ENCODE measurements around the gene SLC39A1. TPM values are rescaled to one million over a fixed set of nuclear protein-coding genes. Genes with fewer than 3 reads are reported as not detected.
A peak's percentile ranks its signal among the peaks of the same experiment; 100 is the strongest.

SLC39A1 gene
- total RNA-seq, 1 donor from 2014 or later, result 45.8 TPM

DNA sequence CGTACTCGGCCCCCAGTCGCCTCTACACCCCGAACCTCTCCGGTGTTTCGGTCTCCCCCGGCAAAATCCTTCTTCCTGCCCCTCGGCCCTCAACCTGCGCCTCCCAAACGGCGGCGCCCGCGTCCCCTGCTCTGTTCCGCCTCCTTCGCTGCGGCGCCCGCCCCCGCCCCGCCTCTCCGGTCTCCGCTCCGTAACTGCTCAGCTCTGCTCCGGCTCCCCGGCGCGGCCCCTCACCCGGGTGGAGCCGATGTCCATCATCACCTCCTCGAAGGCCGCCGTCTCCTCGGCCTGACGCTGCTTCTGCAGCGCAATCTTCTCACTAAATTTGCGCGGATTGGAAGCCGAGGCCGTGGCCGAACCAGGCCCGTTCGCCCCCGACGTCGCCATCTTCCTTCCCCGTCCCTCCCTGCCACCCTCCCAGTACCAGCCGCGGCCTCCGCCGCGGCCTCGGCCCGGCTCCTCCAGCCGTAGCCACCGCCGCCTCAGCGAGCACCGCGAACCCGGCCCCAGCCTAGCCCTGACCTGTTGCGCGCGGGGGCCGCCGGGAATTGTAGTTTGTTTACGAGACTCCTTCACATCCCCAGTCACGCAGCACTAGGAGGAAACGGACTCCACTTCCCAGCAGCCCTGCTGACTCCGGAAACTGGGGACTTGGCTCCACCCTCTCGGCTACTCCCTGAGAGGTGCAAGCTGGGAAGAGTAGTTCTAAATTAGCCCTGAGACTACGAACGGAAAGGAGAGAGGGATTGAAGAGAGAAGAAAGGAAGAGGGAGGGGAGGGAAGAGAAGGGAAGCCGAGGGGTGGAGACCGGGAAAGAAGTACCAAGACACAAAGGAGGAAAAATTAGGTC, 5.0 kb downstream of the SLC39A1 start, which contains the start of gene CRTC2:
TSS of gene CRTC2 (minus strand) at position 502 of the 850 bp plus-strand sequence. CDS start at position 387, 115 bp downstream.
- intact Hi-C loops (cut with micrococcal nuclease), result no loop called here
- DNase-seq, result peak; percentile 99
- peak; percentile 86 for ATAC-seq

DNA sequence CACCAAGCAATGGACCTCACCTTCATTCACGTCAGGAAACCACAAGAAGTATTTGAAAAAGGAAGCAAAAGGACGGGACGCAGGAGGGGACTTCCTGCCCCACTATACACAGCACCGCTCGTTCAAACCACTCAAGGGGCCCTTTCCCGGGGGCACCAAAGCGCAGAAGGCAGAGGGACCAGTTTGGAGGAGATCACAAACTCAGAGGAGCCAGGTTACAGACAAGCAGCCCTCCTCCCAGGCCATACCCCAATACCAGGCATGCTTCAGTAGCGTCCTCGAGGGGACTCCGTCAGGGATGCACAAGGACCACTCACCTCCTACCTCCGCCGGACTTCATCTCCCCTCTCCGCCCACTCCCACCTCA, 5.6 kb downstream of the SLC39A1 start:
- peak; percentile 1 for ATAC-seq
- DNase-seq, result no peak
- intact Hi-C loops (cut with micrococcal nuclease), result no loop called here

GRCh38 chr1:153956997-153957715, 6.2 kb downstream of the SLC39A1 start:
- DNase-seq, result no peak
- intact Hi-C loops (cut with micrococcal nuclease), result no loop called here
- no peak for ATAC-seq

DNA sequence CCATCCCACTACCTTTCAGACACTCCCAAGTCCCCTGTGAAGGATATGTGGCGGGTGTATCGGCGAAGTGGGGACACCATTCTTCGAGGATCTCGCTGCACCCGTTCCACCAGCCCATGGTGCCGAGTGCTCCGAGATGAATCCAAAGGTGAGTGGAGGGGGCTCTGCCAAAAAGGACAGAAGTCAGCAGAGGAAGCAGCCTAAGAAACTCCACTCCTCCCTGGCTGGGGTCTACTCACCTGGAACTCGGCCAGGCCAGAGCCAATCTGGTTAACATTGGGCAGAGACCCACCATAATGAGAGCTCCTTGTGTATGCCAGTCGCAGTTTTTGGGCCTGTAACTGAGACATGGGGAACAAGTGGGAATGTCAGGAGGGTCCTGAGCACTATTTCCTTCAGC, 8.5 kb downstream of the SLC39A1 start:
- no peak for DNase-seq
- ATAC-seq, result no peak
- intact Hi-C loops (cut with micrococcal nuclease), result no loop called here

- no peak for ATAC-seq
- intact Hi-C loops (cut with micrococcal nuclease), result no loop called here
- no peak for DNase-seq
Measured at GRCh38 chr1:153953859-153954365, 9.4 kb downstream of the SLC39A1 start.

- DNase-seq (peak; percentile 26), ATAC-seq (no peak)
- intact Hi-C loops (cut with micrococcal nuclease), result no loop called here
Measured at GRCh38 chr1:153951801-153952200, 11.5 kb downstream of the SLC39A1 start.

DNA sequence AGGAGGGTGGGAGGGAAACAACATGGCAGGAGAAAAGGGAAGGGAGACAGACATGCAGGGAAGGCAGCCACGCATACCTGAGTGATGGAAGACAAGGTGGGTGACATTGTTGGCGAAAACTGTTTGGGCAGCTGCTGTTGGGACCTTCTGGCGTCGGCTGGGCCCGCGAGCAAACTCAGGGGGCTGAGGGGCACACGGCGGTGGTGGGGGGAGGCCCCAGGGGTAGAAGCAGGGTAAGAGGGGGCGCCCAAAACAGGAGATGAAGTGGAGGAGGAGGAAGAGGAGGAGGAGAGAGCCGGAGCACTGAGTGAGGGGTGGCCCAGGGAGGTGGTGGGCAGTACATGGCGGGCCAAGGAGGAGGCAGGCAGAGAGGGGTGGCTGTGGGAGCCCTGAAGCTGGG, 12.2 kb downstream of the SLC39A1 start:
- intact Hi-C loops (cut with micrococcal nuclease), result no loop called here
- DNase-seq (peak; percentile 10), ATAC-seq (no peak)

DNA sequence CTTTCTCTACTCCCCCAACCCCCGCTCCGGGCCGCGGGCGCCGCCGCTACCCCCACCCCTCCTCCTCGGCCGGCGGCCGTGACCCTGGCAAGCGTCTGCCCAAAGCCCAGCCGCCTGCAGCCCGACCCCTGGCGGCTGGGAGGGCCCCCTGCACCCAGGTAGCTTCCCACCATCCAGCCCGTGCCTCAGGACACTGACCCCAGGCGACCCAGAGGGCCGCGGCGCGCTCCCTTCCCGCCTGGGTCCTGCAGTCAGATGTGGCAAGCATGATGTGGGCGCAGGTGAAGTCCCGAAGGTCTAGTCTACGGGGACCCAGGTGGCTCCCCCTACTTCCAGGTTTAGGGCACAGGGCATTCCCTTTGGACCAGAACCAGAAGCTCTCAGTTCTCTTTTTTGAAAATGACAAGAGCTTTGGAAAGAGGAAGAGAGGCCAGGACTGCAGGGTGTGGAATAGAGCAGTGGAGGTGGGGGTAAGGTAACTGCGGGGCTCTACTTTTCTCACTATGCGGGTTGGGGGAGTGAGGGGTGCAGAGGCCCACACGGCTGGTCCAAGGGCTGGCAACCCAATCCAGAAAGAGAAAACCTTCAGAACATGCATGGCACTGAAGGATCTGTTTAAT, 16.6 kb downstream of the SLC39A1 start, which contains the start of gene DENND4B:
TSS of gene DENND4B (minus strand) at position 97 of the 620 bp plus-strand sequence. CDS start 2,344 bp downstream, outside the sequence.
- intact Hi-C loops (cut with micrococcal nuclease), result no loop called here
- DNase-seq, result peak; percentile 91
- peak; percentile 78 for ATAC-seq

GRCh38 chr1:153945795-153946621, 17.3 kb downstream of the SLC39A1 start:
- intact Hi-C loops (cut with micrococcal nuclease), result no loop called here
- DNase-seq, result peak; percentile 94
- peak; percentile 84 for ATAC-seq

DNA sequence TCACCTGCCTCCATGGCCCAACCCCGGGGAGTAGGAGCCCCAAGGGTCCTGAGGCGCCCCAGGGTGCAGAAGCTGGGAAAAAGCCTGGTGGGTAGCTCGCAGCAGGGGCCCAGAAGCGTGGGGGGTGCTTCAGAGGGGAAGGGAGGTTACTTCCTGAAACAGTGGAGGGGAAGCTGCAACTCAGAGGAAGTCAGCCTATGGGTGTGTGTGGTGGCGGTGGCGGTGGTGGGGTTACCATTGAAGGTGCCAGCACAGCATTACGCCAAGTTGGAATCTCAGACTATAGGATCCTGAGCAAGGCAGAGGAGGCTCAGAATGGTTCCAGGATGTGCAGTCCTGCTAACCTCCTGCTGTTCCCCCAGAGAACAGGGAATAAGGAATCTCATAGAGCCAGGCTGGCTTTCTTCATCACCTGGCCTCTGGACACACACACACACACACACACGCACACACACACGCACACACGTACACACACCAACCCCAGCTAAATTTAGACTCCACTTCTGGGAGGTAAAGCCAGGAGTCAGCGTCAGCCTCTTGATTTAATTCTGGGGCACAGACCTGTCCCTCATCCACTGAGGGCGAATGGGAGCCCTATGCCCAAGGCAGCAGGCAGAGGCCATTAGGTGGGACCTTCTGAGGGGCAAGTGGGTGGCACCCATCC, 18.1 kb downstream of the SLC39A1 start:
- ATAC-seq (peak; percentile 70), DNase-seq (peak; percentile 81)
- intact Hi-C loops (cut with micrococcal nuclease), result no loop called here

DNA sequence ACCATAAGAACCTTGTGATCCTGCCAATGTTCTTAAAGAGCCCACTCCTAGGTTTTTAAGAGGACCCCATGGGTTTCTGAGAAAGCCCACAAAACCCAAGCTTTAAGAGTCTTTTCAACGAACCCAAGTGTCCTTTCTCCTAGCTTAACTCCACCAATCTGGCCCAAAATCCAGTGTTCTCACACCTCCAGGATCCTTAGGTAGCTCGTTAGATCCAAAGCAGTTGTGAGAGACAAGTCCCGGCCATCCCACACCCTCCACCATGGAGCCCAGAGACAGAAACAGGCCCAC, 18.6 kb downstream of the SLC39A1 start:
- DNase-seq (no peak), ATAC-seq (no peak)
- intact Hi-C loops (cut with micrococcal nuclease), result no loop called here

GRCh38 chr1:153944005-153944826, 19.1 kb downstream of the SLC39A1 start:
- intact Hi-C loops (cut with micrococcal nuclease), result no loop called here
- ATAC-seq (no peak), DNase-seq (peak; percentile 35)

DNA sequence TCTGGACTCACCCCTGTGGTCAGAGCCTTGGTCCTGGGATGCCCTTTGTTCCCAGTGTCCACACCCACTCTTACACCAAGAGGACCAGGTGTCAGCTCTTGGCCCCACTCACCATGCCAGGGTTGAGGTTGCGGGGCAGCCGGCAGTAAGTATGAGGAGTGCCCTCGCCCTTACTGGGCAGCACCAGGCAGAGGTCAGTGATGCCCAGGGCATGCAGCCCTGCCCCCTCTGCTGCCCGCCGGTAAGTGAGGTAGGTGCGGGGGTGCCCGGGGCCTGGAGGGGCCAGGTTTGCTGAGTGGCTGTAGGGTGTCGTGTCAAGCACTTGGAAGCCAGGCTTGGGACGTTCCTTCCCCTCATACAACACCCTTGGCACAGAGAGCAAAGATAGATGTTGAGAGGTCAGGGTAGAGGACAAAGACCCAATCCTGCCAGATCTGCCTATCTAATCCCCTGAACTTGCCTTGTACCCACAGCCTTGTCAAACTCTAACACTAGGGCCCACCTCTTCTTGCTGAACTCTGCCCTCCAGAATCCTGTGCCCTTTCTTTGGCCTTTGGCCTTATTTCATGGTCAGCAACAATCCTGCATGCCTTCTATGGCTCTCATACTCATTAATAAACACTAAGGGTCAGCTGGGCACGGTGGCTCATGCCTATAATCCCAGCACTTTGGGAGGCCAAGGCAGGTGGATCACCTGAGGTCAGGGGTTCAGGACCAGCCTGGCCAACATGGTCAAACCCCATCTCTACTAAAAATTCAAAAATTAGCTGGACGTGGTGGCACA, 20.4 kb downstream of the SLC39A1 start:
- ATAC-seq (no peak), DNase-seq (no peak)
- intact Hi-C loops (cut with micrococcal nuclease), result no loop called here

GRCh38 chr1:153941826-153942725, 21.3 kb downstream of the SLC39A1 start:
- intact Hi-C loops (cut with micrococcal nuclease), result no loop called here
- ATAC-seq (no peak), DNase-seq (peak; percentile 22)

DNA sequence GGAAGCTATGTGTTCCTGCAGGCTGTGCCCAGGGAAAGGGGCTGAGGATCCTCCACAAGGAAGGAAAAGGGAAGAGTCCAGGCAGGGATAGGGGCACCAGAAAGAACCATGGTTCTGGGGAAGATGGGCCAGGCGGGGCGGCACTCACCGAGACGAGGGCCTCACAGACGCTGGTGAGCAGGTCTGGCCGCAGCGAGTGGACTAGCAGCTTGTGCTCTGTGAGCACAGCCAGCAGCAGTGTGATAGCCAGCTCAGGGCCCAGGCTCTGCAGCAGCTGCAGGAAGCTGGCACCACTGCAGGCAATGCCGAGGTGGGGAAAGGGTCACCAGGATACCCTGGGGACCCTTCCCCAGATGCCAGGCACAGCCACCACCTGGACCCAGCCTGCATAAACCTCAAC, 22.6 kb downstream of the SLC39A1 start:
- no peak for ATAC-seq
- no peak for DNase-seq
- intact Hi-C loops (cut with micrococcal nuclease), result no loop called here

GRCh38 chr1:153939476-153939875, 23.9 kb downstream of the SLC39A1 start:
- intact Hi-C loops (cut with micrococcal nuclease), result no loop called here
- ATAC-seq, result no peak
- DNase-seq, result no peak

Data from left ventricle myocardium superior (tissue), 1 donor.